Cerebellar cortex (tissue), 1 donor: ENCODE measurements around the gene ELL.
A peak's percentile ranks its signal among the peaks of the same experiment; 100 is the strongest.

ENCODE experiments used
- DNase-seq: peaks from one replicate; pipeline ENCODE4 v3.0.0-alpha.2; 2015; ENCODE audit warnings: low spot score

The ELL gene

DNA sequence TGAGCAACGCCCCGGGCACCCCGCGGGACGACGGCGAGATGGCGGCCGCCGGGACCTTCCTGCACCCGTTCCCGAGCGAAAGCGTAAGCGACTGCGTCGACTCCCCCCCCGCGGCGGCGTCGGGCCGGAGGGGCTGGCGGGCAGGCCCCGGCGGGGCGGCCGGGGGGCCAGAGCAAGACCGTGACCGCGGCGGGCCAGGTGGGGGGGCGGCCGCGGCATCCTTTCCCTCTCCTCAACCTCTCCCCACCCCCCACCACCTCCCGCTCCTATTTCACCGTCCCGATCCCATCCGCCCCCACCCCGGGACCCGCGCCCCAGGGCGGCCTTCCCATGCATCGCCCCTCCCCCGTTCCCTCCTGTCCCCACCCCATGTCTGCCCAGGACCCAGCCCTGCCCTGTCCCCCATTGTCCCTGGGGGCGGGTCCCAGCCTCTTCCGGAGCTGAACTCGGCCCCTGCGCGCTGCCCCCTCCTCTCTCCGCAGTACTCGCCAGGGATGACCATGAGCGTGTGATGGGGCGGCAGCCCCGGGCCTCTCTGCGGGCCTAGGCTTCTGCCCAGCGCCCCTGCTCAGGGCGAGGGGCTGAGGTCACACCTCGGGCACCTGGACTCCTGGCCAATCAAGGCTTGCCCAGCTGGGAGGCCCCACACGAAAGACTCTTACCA lies 88.0 kb downstream of the ELL start:
- peak; percentile 73 for DNase-seq

DNA sequence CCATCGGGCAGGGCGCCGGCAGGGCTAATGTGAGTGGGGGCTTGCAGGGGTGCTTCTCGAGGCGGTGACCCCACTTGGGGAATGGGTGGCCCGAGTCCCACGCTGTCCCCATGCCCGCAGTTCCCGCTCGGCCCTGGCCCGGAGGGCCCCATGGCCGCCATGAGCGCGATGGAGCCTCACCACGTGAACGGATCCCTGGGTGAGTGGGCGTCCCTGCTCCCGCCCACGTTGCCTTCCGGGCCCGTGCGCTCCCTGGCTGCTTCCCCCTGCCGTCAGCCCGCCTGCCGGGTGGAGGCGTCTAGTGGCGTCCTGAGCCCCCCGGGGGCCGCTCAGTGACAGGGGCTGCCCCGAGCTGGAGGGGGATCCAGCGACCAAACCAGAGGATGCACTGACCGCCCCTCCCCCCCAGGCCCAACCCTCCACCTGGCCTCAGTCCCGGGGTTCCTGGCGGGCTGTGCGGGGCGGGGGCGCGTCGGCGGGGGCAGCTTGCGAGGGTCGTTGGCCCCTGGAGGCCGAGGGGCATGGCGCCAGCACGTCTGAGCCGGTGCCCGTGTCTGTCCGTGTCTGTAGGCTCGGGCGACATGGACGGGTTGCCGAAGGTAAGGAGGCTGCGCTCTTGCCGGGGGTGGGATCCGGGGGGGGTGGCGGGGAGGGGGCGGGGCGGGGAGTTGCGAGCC lies 88.7 kb downstream of the ELL start:
- peak; percentile 40 for DNase-seq

GRCh38 chr19:18432275-18433014 lies 89.4 kb downstream of the ELL start:
- DNase-seq, result peak; percentile 39

- peak; percentile 41 for DNase-seq
These were observed 90.3 kb downstream of the ELL start for GRCh38 chr19:18431351-18432197.

DNA sequence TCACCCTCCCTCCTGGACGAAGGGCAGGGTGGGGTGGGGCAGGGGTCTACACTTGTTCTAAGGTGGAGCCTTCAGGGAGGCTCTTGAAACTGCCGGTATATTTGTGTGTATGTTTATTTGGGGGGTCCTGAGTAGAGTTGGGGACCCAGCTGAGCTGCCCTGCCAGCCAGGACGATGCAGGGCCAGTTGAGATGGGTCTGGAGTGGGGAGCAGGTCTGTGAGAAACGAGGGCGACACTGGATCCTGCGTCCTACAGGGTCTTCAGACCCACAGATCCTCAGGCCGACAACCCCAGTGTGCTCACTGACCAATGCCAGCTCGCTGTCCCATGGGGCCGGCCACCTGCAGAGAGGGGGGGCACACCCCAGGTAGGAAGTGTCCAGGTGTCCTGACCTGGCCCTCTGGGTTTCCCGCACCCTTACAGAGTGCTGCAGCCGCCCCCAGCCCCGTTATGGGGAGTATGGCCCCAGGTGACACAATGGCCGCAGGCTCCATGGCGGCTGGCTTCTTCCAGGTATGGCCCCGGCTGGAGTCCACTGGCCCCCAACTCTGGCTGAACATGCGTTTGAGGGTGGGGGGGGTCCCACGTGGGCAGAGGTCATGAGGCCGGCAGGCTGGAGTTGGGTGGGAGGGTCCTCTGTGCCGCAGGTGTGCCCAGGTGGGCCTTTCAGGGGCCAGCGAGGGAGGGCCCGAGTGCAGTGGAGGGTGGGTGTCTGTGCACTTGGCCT lies 91.3 kb downstream of the ELL start:
- DNase-seq, result no peak

DNA sequence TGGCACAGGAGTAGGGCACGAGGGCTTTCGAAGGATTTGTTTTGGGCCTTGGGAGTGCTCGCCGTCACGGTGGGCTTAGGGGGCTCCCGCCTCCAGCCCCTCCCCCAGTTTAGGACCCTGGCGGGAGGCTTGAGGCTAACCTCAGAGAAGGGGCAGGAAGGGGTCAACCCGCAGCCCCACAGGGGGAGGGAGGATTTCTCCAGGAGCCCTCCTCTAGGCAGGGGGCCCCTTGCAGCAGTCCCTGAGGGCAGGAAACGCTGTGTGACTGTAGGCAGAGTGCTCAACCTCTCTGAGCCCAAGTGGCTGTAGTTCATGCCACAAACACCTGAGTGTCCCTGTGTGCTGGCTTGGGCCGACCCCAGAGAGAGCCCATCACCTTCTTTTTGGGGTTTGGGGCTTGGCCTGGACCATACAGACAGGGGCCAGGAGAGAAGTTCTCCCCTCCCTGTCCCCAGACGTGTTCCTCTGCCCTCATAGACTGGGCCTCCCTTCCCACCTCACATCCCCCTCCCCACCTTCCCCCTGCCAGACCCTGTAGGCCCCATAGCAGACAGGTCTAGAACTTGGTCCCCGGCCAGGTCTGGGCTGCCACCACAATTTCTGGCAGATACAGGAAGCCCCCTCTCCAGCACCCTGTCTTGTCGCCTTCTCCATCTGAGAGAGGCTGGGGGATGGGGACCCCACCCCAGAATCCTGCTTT lies 92.0 kb downstream of the ELL start:
- peak; percentile 24 for DNase-seq

- DNase-seq, result peak; percentile 85
These were observed 92.8 kb downstream of the ELL start for GRCh38 chr19:18428787-18429674.

DNA sequence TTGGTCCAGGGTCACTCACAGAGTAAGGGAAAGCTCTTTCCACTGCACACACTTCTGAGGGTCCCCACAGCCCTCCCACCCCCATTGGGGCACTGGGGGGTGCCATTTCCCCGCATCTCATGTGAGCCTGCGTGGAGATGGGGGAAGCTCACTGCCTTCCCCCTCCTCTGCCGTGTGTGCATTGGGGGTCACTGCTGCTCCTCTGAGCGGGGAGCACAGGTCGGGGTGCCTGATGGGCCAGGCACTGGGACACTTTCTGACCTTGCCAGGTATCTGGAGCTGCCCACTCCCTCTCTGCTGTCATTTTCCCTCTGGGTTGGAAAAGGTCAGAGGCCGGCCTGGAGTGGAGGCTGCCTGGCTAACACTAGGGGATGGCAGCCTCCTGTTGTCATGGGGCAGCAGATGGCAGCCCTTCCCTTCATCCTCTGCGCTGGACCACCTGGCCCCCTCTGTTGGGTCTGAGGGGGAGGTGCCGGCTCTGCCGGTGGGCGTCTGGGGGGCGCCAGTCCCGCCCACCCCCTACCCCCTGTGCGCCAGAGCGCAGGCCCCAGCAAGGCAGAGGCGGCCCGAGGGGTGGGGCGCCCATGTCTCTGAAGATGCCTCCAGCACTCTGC lies 93.6 kb downstream of the ELL start:
- DNase-seq, result peak; percentile 58

DNA sequence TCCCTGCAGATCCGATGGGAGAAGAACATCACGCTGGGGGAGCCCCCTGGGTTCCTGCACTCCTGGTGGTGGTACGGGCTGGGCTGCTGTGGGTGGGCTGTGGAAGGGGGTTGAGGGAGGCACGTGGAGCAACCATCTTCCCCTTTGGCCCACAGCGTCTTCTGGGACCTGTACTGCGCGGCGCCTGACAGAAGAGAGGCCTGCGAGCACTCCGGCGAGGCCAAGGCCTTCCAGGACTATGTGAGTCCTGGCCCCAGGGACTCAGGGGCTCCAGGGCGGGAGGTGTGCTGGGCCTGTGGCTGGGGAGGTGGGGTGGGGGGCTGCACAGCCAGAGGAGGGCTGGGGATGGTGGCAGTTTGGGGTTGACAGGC lies 94.1 kb downstream of the ELL start:
- DNase-seq, result peak; percentile 32

- peak; percentile 37 for DNase-seq
These were observed 94.7 kb downstream of the ELL start for GRCh38 chr19:18427080-18427742.

DNA sequence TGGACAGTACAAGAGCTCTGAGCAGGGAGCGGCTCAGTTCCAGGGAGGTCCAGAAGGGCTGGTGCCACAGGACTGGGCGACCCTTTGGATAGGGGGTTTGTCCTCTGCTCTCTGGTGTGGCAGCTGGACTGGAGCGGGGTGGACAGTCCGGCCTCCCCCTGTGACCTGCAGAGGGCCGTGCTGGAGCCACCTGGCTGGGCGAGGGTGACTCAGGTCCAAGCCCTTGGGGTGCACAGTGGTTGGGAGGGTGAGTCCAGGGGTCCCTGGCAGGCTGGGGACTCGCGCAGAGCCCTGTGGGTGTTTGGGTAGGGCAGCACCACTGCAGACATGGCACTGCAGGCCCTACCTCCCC lies 95.5 kb downstream of the ELL start:
- DNase-seq, result no peak

GRCh38 chr19:18425515-18426415 lies 96.1 kb downstream of the ELL start:
- DNase-seq, result peak; percentile 79

DNA sequence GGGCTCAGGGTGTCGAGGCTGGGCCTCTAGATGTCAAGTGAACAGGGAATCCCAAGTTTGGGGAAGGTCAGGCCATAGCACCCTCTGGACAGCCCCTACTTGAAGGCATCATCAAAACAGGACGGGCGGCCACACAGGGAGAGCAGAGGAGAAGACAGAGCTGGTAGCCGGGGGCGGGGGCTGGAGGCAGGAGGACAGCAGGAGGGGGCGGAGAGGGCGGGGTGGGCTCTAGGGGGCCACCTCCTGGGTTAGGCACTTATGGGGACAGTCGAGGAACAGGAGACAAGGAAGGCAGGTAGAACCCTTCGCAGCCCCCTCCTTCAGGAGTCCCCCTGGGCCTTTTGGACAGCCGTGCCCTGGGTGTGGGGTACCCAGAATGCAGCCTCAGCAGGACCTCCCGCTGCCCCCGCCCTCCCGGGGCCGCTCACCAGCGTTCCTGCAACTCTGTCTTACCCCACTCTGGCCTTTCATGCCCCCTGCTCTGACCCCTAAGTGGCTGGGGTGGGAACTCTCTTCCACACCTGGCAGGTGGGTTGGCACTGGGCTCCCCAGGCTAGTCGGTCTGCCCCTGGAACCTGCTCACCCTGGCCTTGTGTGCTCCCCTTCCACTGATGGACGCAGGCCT lies 96.9 kb downstream of the ELL start:
- no peak for DNase-seq

GRCh38 chr19:18424122-18424889 lies 97.6 kb downstream of the ELL start:
- no peak for DNase-seq

DNA sequence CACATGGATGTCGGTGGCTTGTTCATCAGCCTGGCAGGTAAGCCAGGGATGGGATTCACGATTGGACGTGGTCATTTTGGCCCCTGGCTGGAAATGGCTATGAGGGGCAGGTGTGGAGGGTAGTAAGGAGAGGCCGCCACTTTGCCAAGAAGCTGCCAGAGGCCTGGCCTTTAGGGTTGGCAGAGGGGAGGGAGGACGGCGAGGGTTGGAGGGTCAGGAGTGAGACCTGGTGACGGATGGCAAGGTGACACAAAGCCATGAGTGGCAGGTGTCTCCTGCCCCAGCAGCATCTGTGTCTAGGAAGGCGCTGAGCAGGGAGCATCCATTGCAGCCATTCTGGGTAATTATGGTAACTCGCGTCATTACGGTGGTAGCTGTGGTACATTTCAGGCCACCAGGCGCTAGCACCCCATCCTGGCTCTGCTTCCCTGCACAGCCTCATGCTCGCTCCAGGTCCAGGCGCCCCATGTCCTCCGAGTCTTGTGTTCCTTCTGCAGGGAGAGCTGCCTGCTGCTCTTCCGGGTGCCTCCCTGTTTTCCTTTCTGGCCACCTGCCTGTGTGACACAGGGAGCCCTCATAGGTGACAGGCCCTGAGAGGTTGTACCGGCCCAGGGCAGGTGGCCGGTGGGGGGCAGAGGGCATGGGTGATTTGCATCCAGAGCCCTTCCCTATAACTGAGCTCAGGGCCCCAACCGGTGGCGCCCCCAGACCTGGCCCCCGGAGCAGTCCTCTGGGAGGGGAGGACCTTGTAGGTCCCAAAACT lies 98.4 kb downstream of the ELL start:
- DNase-seq, result peak; percentile 28
